Left forelimb (tissue), 1 donor: Measurements from ENCODE around the gene IL4R.
A peak's percentile ranks its signal among the peaks of the same experiment; 100 is the strongest.
"Not testable (repeated sequence)": the region's sequence is repeated elsewhere in the genome, so short reads cannot be mapped to it uniquely, and the experiment has no call there.

Source experiments
- DNase-seq: peaks from one replicate; pipeline ENCODE4 v3.0.0-alpha.2; 2018; ENCODE audit warnings: low spot score

IL4R gene

DNA sequence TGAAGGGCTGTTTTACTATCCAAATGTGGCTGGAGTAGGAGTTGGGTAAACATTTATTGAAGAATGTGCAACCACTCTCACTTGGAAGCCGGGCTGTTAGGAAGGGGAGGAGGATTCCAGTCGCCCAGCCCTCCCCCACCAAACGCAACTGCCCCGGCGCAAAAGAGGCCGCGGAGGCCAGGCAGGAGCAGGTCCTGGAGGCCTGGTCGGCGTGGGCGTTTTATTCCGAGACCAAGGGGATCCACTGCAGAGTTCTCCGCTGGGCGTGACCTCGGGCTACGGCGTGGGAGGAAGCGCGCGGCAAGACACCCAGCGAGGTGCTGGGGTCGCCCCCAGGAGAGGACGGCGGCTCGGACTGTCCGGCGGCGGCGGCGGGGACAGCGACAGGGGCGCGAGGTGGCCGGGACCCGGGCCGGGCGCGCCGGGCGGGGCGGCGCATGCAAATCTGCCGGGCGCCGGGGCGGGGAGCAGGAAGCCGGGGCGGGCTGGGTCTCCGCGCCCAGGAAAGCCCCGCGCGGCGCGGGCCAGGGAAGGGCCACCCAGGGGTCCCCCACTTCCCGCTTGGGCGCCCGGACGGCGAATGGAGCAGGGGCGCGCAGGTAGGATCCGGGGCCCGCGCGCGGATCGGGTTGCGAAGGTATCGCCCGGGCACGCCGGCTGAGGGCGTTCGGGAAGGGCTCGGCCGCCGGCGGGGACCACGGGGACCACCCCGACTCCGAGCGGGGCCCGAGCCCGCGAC, at the start of gene IL4R:
Gene IL4R, plus strand, starts transcription at position 553 of the 739 bp plus-strand sequence. CDS start 26,230 bp downstream, outside the sequence.
- DNase-seq = peak; percentile 83

DNA sequence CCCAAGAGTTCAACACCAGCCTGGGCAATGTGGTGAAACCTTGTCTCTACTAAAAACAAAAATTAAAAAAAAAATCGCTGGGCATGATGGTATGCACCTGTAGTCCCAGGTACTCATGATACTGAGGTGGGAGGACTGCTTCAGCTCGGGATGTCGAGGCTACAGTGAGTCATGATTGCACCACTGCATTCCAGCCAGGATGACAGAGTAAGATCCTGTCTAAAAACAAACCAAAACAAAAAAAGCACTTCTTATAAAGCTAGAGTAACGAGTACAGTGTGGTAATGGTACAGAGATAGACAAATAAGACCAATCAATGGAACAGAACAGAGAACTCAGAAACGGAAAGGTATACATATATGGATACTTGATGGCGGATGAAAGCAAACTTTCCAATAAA, 49.6 kb upstream of the IL4R start:
- DNase-seq = no peak

GRCh38 chr16:27265982-27266381, 47.8 kb upstream of the IL4R start:
- no peak for DNase-seq

- DNase-seq = no peak
Measured at GRCh38 chr16:27267037-27267677, 46.6 kb upstream of the IL4R start.

- DNase-seq = peak; percentile 98
Measured at GRCh38 chr16:27268376-27269299, 45.1 kb upstream of the IL4R start, which contains the start of gene NSMCE1. NSMCE1 (minus strand) TSS chr16:27268772; CDS start chr16:27257570, 11,202 bp downstream.

DNA sequence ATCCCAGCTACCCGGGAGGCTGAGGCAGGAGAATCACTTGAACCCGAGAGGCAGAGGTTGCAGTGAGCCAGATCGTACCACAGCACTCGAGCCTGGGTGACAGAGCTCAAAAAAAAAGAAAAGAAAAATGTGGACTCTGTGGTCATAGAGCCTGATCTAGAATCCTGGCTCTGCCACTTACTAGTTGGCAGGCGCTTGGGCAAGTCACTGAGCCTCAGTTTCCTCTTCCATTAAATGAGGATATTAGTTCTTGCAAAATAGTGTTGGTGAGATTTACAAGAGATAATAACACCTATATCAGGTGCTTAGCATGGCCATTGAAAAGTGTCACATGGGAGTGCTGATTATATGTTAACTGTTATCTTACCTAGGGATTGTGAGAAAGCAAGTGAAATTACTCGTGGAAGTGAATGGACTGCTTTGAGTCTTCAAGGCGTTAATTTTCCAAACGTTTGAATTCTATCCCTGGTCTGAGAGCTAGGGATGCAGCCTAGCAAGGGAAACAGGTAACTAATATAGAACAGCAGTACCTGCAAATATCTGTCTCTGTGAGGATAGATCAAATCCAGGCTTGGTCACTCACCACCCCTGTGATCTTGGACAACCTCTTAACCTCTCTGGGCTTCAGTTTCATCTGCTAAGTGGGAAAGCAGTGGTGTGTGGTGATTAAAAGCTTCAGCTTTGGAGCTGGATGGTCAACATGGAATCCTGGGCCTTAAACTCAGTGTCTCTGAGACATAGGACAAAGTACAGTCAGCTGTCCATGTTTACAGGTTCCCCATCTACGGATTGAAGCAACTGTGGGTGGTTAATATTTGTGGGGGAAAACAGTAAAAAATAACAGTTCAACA, 44.2 kb upstream of the IL4R start:
- no peak for DNase-seq

GRCh38 chr16:27270349-27270748, 43.4 kb upstream of the IL4R start:
- DNase-seq = no peak

GRCh38 chr16:27272076-27272475, 41.7 kb upstream of the IL4R start:
- no peak for DNase-seq

GRCh38 chr16:27272697-27273096, 41.1 kb upstream of the IL4R start:
- DNase-seq = not testable (repeated sequence)

GRCh38 chr16:27273330-27273669, 40.5 kb upstream of the IL4R start:
- no peak for DNase-seq

DNA sequence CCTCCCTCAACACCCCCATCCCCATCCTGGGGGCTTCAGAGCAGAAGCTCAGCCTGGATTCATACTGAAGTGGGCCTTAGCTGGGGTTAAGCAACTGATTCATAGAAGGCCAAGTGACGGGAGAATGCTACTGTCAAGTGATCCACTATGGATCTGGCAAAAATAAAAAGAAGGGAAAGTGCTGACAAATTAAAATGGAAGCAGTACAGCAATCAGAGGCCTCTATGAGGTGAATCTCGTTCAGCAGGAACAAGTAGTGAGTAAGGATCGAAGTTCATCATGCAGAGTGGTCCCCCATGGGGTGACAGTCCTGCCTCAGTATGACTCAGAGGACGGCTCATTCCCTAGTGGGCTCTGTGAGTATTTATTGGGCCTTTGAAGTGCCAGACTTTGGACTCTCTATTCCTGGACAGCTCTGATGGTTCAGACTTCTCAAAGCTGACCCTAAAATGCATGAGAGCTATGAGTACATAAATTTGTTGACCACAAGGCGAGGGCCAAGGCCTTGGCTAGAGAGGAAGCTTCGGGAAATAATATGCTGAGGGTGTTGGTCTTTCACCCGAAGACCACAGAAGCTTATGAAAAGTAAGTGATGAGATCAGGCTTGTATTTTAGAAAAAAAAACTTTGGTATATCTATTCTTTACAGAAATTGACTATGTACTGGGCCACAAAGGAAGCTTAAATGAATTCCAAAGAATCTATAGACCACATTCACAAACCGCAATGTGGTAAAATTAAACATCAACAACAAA, 39.9 kb upstream of the IL4R start:
- no peak for DNase-seq

GRCh38 chr16:27274424-27274874, 39.3 kb upstream of the IL4R start:
- not testable (repeated sequence) for DNase-seq

DNA sequence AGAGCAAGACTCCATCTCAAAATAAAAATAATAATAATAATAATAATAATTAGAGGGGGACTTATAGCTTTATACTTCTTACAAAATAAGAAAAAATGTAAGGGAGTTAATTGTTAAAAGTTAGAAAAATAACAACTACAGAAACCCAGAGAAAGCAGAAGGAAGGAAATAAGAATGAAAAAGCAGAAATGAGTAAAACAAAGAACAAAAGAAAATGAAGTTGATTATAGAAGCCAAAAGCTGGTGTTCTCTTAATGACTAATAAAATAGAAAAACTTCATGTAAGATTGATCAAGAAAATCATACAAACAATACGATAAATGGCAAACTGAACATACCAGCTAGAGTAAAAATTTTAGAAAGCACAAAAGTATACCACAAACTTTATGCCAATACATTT, 38.4 kb upstream of the IL4R start:
- no peak for DNase-seq

DNA sequence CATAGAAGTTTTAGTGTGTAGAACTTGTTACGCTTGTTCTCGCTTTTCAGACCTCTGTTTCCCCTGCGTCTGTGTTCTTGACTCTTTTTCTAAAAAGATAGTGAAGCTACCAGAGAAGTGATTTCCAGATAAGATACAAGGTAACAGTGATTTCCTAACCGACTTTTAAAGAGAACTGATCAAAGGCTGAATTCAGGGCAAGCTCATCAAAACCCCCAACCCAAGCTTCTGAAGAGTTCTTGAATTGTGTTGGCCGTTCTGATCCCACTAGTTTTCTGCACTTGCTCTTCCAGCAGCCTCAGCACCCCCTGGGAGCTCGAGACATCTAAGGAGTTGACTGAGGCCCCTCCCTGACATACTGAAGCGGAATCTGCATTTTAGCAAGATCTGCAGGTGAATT, 32.5 kb upstream of the IL4R start:
- no peak for DNase-seq

DNA sequence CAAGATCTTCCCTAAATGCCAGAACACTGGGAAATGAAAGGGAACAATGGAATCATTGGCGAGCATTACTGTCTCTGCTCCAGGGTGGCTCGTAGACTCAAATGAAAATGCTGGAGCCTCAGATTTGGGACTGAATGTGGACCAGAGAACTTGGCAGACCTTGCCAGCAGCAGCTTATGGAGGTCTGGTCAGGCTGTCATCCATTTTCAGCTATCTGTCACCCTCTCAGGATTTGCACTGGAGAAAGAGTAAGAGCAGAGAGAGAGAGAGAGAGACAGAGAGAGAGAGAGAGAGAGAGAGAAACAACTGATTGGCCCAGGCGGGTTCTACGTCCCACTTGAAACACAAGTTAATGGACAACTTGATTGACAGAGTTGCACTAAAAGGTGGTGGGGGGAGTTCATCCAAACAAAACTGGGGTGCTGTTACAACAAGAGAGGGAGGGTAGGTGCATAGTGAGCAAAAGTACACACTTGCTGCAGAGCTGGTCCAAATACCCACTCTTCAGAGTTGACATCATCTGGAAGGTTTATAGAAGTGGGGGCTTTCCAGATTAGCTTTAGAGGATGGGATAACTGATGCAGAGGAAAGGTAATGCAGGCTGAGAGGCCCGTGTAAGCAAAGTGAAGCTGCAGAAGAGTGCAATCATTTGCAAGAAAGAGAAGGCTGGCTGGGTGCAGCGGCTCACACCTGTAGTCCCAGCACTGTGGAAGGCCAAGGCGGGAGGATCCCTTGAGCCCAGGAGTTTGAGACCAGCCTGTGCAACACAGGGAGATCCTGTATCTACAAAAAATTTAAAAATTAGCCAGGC, 28.7 kb upstream of the IL4R start:
- no peak for DNase-seq

DNA sequence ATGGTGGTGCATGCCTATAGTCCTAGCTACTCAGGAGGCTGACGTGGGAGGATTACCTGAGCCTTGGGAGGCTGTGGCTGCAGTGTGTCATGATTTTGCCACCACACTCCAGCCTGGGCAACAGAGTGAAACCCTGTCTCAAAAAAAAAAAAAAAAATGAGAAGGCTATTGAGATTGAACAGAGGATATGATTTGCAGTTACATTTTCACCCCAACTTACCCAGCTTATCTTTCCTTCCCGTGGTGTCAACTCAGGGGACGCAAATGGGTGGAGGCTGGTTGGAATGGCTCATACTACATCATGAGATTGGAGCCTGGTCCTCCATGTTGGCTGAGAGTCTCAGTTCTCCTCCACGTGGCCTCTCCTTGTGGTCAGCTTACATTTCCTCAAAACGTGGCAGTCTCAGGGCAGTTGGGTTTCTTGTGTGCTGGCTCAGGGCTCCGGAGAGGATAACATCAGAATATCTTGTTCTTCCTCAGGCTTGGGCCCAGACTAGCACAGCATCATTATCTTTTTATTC, 28.0 kb upstream of the IL4R start:
- no peak for DNase-seq

GRCh38 chr16:27286451-27286850, 27.3 kb upstream of the IL4R start:
- no peak for DNase-seq

GRCh38 chr16:27287051-27287811, 26.5 kb upstream of the IL4R start:
- no peak for DNase-seq

DNA sequence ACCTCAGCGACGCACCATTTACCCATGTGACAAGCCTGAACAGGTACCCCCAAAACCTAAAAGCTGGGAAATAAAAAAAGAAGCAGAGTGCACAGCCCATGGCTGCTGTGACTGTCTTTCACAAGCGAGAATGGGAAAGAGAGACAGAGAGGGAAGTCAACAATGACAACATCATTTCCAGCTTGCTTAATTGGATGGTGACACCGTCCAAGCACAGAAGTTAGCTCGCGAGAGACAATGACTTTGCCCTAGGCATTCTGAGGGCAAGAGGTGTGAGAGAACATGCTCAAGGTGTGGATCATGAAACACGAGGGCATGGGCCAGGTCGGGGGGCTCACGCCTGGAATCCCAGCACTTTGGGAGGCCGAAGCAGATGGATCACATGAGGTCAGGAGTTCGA, 25.9 kb upstream of the IL4R start:
- no peak for DNase-seq
